OCI-LY3 (cell line): ENCODE data around the gene KRT35.

Experiments used
- H2AFZ ChIP-seq: fragments of 200-600, 300-600 bp; shearing (Covaris generic); 2 replicates; pipeline ENCODE4 v1.6.0; 2014; ENCODE audit warnings: antibody characterized with exemption, low read depth, low read length
- H3K27ac ChIP-seq: fragments of 200-600, 300-600 bp; sonication (generic); 2 replicates; pipeline ENCODE4 v1.5.1; 2014; ENCODE audit warnings: mild to moderate bottlenecking, low read length, moderate library complexity, mixed read lengths
- H3K27me3 ChIP-seq: fragments of 200-600, 300-600 bp; sonication (generic); 2 replicates; pipeline ENCODE4 v1.6.1; 2014; ENCODE audit warnings: low read depth, low read length, mixed read lengths
- H3K36me3 ChIP-seq: fragments of 200-600, 300-600 bp; sonication (generic); replicated peaks from 2 replicates; pipeline ENCODE3; 2014; ENCODE audit warnings: low read depth, low read length, mixed read lengths
- H3K4me1 ChIP-seq: fragments of 300-600, 200-600 bp; sonication (generic); 2 replicates; pipeline ENCODE4 v1.6.1; 2014; ENCODE audit warnings: low read length, mixed read lengths
- H3K4me2 ChIP-seq: fragments of 200-600, 300-600 bp; sonication (generic); 2 replicates; pipeline ENCODE4 v1.6.1; 2014; ENCODE audit warnings: low read length, mixed read lengths
- H3K4me3 ChIP-seq: fragments of 300-600, 200-600 bp; sonication (generic); 2 replicates; pipeline ENCODE4 v1.5.1; 2014; ENCODE audit warnings: antibody characterized with exemption, mild to moderate bottlenecking, low read length, moderate library complexity
- H3K79me2 ChIP-seq: fragments of 300-600, 200-600 bp; shearing (Covaris generic); 2 replicates; pipeline ENCODE4 v1.6.1; 2014; ENCODE audit warnings: mild to moderate bottlenecking, low read length, mixed read lengths
- H3K9ac ChIP-seq: fragments of 300-600, 200-600 bp; shearing (Covaris generic); 2 replicates; pipeline ENCODE4 v1.6.0; 2014; ENCODE audit warnings: mild to moderate bottlenecking, low read length, moderate library complexity
- H3K9me3 ChIP-seq: fragments of 200-600, 300-600 bp; shearing (Covaris generic); 2 replicates; pipeline ENCODE4 v1.6.1; 2014; ENCODE audit warnings: low read length, mixed read lengths; ENCODE audit not compliant: insufficient read depth
- H4K20me1 ChIP-seq: fragments of 200-600, 300-600 bp; sonication (generic); 2 replicates; pipeline ENCODE4 v1.6.1; 2016; ENCODE audit warnings: low read length, mixed read lengths; ENCODE audit not compliant: insufficient read depth
- EZH2phosphoT487 ChIP-seq: fragments of 200-600 bp; shearing (Covaris generic); IDR thresholded peaks from 2 replicates; pipeline ENCODE4 v1.6.1; 2018; ENCODE audit warnings: antibody characterized with exemption, mixed run types, low read depth
- TF ChIP-seq, protein P1 (sequence below): fragments of 200-600, 300-600 bp; sonication (generic); IDR thresholded peaks from 2 replicates; pipeline ENCODE4 v1.5.1; 2014; ENCODE audit warnings: antibody characterized with exemption, low read length, low read depth

KRT35 gene

GRCh38 chr17:41462705-41463104, 18.2 kb downstream of the KRT35 start:
- H3K4me3 ChIP-seq: no peak overlapping the region
- H3K27me3 ChIP-seq: peaks cover 9% of the 10 kb centered on the region; the same call in 1 of the 2 replicates
- no peaks in the 10 kb centered on the region for H3K79me2 ChIP-seq
- no peak overlapping the region for H3K4me2 ChIP-seq
- no peak overlapping the region for H3K9ac ChIP-seq
- no peaks in the 10 kb centered on the region for H3K9me3 ChIP-seq
- TF ChIP-seq, protein P1, sequence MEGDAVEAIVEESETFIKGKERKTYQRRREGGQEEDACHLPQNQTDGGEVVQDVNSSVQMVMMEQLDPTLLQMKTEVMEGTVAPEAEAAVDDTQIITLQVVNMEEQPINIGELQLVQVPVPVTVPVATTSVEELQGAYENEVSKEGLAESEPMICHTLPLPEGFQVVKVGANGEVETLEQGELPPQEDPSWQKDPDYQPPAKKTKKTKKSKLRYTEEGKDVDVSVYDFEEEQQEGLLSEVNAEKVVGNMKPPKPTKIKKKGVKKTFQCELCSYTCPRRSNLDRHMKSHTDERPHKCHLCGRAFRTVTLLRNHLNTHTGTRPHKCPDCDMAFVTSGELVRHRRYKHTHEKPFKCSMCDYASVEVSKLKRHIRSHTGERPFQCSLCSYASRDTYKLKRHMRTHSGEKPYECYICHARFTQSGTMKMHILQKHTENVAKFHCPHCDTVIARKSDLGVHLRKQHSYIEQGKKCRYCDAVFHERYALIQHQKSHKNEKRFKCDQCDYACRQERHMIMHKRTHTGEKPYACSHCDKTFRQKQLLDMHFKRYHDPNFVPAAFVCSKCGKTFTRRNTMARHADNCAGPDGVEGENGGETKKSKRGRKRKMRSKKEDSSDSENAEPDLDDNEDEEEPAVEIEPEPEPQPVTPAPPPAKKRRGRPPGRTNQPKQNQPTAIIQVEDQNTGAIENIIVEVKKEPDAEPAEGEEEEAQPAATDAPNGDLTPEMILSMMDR: no peak
- TF ChIP-seq EZH2phosphoT487: no peak
- H3K27ac ChIP-seq: no peak overlapping the region
- H2AFZ ChIP-seq: no peak overlapping the region
- no peaks in the 10 kb centered on the region for H3K4me1 ChIP-seq
- no peaks in the 10 kb centered on the region for H3K36me3 ChIP-seq
- no peaks in the 10 kb centered on the region for H4K20me1 ChIP-seq

- Histone ChIP-seq H3K27me3 (peaks cover 26% of the 10 kb centered on the region; the same call in 1 of the 2 replicates), H3K4me1 (no peaks in the 10 kb centered on the region), H3K27ac (no peak overlapping the region), H3K79me2 (no peaks in the 10 kb centered on the region), H4K20me1 (no peaks in the 10 kb centered on the region), H2AFZ (no peak overlapping the region), H3K9me3 (no peaks in the 10 kb centered on the region), H3K36me3 (no peaks in the 10 kb centered on the region), H3K4me3 (no peak overlapping the region), H3K9ac (no peak overlapping the region), H3K4me2 (no peak overlapping the region)
- TF ChIP-seq, protein P1: no peak
- no peak for TF ChIP-seq EZH2phosphoT487
Observed at GRCh38 chr17:41457676-41458075, 23.3 kb downstream of the KRT35 start.

DNA sequence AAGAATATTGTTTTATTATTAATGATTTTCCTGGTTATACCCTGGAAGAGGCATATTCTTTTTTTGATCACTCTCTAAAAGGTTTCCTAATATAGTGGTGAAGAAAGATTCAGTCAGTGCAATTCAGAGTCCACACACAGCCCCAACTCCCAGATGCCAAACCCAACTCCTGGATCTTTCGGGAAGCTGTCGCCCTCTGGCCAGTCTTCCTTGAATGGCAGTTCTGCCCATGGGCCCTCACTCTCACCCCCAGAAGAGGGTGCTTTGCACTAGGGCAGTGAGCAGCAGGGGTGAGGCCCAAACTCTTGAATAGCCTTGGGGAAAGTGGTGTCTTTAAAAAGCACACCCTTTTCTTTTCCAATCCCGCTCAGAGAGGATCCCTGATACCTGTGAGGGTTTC, 24.7 kb downstream of the KRT35 start:
- H2AFZ ChIP-seq: no peak overlapping the region
- no peaks in the 10 kb centered on the region for H3K36me3 ChIP-seq
- H3K4me1 ChIP-seq: no peaks in the 10 kb centered on the region
- peaks cover 26% of the 10 kb centered on the region; the same call in 1 of the 2 replicates for H3K27me3 ChIP-seq
- H3K4me2 ChIP-seq: no peak overlapping the region
- no peaks in the 10 kb centered on the region for H3K9me3 ChIP-seq
- H3K9ac ChIP-seq: no peak overlapping the region
- no peaks in the 10 kb centered on the region for H4K20me1 ChIP-seq
- no peak overlapping the region for H3K27ac ChIP-seq
- TF ChIP-seq, protein P1: no peak
- TF ChIP-seq EZH2phosphoT487: no peak
- H3K4me3 ChIP-seq: no peak overlapping the region
- no peaks in the 10 kb centered on the region for H3K79me2 ChIP-seq

GRCh38 chr17:41455236-41455635, 25.7 kb downstream of the KRT35 start:
- no peak overlapping the region for H2AFZ ChIP-seq
- H3K9me3 ChIP-seq: no peaks in the 10 kb centered on the region
- H3K27ac ChIP-seq: no peak overlapping the region
- TF ChIP-seq EZH2phosphoT487: no peak
- TF ChIP-seq, protein P1: no peak
- H3K4me1 ChIP-seq: no peaks in the 10 kb centered on the region
- no peaks in the 10 kb centered on the region for H4K20me1 ChIP-seq
- H3K4me3 ChIP-seq: no peak overlapping the region
- no peak overlapping the region for H3K9ac ChIP-seq
- H3K4me2 ChIP-seq: no peak overlapping the region
- H3K79me2 ChIP-seq: no peaks in the 10 kb centered on the region
- no peaks in the 10 kb centered on the region for H3K36me3 ChIP-seq
- H3K27me3 ChIP-seq: peaks cover 31% of the 10 kb centered on the region; the same call in 1 of the 2 replicates
